SK-N-SH treated with all-trans-retinoic acid at 6 μM for 48 hours (cell line): ENCODE data around the gene C17orf114.

ENCODE experiments used
- ATAC-seq: fragments of 200-7000 bp; cut with Tn5 transposase; 3 replicates; pipeline ENCODE4 v1.9.1; 2020; ENCODE audit warnings: mild to moderate bottlenecking, moderate library complexity
- BACH2 ChIP-seq: fragments of 250-450 bp; sonication (Bioruptor Pico); IDR thresholded peaks from 2 replicates; pipeline ENCODE4 v1.9.0; 2021; ENCODE audit warnings: mild to moderate bottlenecking, borderline replicate concordance
- CREB5 ChIP-seq: fragments of 250-450 bp; sonication (Bioruptor Pico); IDR thresholded peaks from 2 replicates; pipeline ENCODE4 v1.5.1; 2020; ENCODE audit warnings: low read depth, mild to moderate bottlenecking, moderate library complexity
- CSDC2 ChIP-seq: fragments of 250-450 bp; sonication (Bioruptor Pico); IDR thresholded peaks from 2 replicates; pipeline ENCODE4 v1.5.0; 2020; ENCODE audit warnings: mild to moderate bottlenecking, moderate library complexity
- CSRNP3 ChIP-seq: fragments of 250-450 bp; sonication (Bioruptor Pico); IDR thresholded peaks from 2 replicates; pipeline ENCODE4 v1.5.1; 2021; ENCODE audit warnings: mild to moderate bottlenecking, moderate library complexity
- ESRRG ChIP-seq: fragments of 250-450 bp; sonication (Bioruptor Pico); IDR thresholded peaks from 2 replicates; pipeline ENCODE4 v1.6.1; 2021; ENCODE audit warnings: mild to moderate bottlenecking
- GLIS3 ChIP-seq: fragments of 250-450 bp; sonication (Bioruptor Pico); IDR thresholded peaks from 2 replicates; pipeline ENCODE4 v1.5.0; 2020; ENCODE audit warnings: mild to moderate bottlenecking, moderate library complexity
- ISL1 ChIP-seq: fragments of 250-450 bp; sonication (Bioruptor Pico); IDR thresholded peaks from 2 replicates; pipeline ENCODE4 v2.1.2; 2022; ENCODE audit warnings: mild to moderate bottlenecking, moderate library complexity
- OSR1 ChIP-seq: fragments of 250-450 bp; sonication (Bioruptor Pico); IDR thresholded peaks from 2 replicates; pipeline ENCODE4 v1.8.0; 2022; ENCODE audit warnings: moderate library complexity, mild to moderate bottlenecking, inconsistent platforms
- PATZ1 ChIP-seq: fragments of 250-450 bp; sonication (Bioruptor Pico); IDR thresholded peaks from 2 replicates; pipeline ENCODE4 v1.8.0; 2020; ENCODE audit warnings: mild to moderate bottlenecking, moderate library complexity, borderline replicate concordance
- PPARA ChIP-seq: fragments of 250-450 bp; sonication (Bioruptor Pico); IDR thresholded peaks from 2 replicates; pipeline ENCODE4 v1.5.0; 2020; ENCODE audit warnings: mild to moderate bottlenecking, borderline replicate concordance
- SNAI2 ChIP-seq: fragments of 250-450 bp; sonication (Bioruptor Pico); IDR thresholded peaks from 2 replicates; pipeline ENCODE4 v1.5.0; 2020; ENCODE audit warnings: mild to moderate bottlenecking, moderate library complexity
- TCF4 ChIP-seq: fragments of 250-450 bp; sonication (Bioruptor Pico); IDR thresholded peaks from 2 replicates; pipeline ENCODE4 v1.8.0; 2021; ENCODE audit warnings: mild to moderate bottlenecking, moderate library complexity, borderline replicate concordance
- TOX ChIP-seq: fragments of 250-450 bp; sonication (Bioruptor Pico); IDR thresholded peaks from 2 replicates; pipeline ENCODE4 v1.8.0; 2021; ENCODE audit warnings: mild to moderate bottlenecking, moderate library complexity, borderline replicate concordance
- ZC3H10 ChIP-seq: fragments of 250-450 bp; sonication (Bioruptor Pico); IDR thresholded peaks from 2 replicates; pipeline ENCODE4 v1.5.1; 2021; ENCODE audit warnings: mild to moderate bottlenecking, moderate library complexity
- ZFP3 ChIP-seq: fragments of 250-450 bp; sonication (Bioruptor Pico); IDR thresholded peaks from 2 replicates; pipeline ENCODE4 v1.5.0; 2020; ENCODE audit warnings: mild to moderate bottlenecking, moderate library complexity
- ZFP30 ChIP-seq: fragments of 450-650 bp; formaldehyde crosslinking; IDR thresholded peaks from 2 replicates; pipeline ENCODE4 v1.5.0; 2022; ENCODE audit warnings: mild to moderate bottlenecking, moderate library complexity
- ZNF565 ChIP-seq: fragments of 450-650 bp; formaldehyde crosslinking; conservative IDR thresholded peaks from 2 replicates; pipeline ENCODE4 v1.5.0; 2020; ENCODE audit warnings: low read depth, mild to moderate bottlenecking, moderate library complexity
- ZNF70 ChIP-seq: fragments of 450-650 bp; formaldehyde crosslinking; IDR thresholded peaks from 2 replicates; pipeline ENCODE4 v1.5.0; 2020; ENCODE audit warnings: mild to moderate bottlenecking, moderate library complexity
- ZNF8 ChIP-seq: fragments of 450-650 bp; formaldehyde crosslinking; IDR thresholded peaks from 2 replicates; pipeline ENCODE4 v1.5.0; 2020; ENCODE audit warnings: mild to moderate bottlenecking, moderate library complexity
- TF ChIP-seq, protein P1 (sequence below): fragments of 250-450 bp; sonication (Bioruptor Pico); IDR thresholded peaks from 2 replicates; pipeline ENCODE4 v1.8.0; 2021; ENCODE audit warnings: low read depth, mild to moderate bottlenecking, moderate library complexity, borderline replicate concordance
- TF ChIP-seq, protein P2 (sequence below): fragments of 250-450 bp; sonication (Bioruptor Pico); IDR thresholded peaks from 2 replicates; pipeline ENCODE4 v1.5.0; 2020; ENCODE audit warnings: mild to moderate bottlenecking, moderate library complexity

C17orf114 gene

DNA sequence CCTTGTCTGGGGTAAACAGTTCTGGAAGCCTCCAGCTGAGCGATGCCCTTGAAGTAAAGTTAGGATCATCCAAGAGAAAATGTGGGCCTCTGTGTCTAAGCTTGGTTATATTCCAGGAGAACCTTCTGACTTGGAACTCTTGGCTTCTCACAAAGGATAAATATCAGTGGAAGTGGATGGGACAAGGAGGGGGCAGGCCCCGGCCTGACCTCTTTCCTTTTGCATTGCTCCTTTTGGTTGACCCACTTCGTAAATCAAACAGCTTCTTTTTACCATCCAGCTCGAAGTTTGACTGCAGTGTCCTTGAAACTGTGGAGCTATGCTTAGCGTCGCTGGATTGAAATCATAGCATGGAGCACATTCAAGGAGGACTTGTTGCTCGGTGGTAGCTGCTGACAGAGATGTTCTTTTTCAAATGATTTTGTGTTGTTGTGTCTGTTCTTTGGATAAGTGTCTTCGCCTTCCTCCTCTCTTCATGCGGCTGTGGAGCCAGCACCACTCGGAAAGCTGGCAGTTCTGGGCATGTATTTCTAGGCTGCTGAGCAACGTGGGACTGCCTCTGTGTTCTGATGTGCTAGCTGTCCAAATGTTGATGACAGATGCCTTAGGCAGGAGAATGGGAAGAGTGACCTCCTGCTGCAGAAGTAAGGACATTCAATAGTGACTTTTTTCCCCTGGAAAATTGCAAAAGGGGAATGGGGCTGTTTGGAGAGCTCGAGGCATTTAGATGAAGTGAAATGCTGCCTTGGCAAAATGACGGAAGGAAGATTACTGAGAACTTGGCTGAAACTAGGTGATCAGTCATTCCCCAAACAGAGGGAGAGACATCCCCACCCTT, 35.6 kb upstream of the C17orf114 start:
- ATAC-seq, result no peak
- TF ChIP-seq CSRNP3 (CRISPR knock-in tag), result no peak
- TF ChIP-seq ZFP30, result no peak
- no peak for TF ChIP-seq ZC3H10 (CRISPR knock-in tag)
- TF ChIP-seq SNAI2 (CRISPR knock-in tag), result no peak
- TF ChIP-seq OSR1, result no peak
- no peak for TF ChIP-seq CREB5 (CRISPR knock-in tag)

DNA sequence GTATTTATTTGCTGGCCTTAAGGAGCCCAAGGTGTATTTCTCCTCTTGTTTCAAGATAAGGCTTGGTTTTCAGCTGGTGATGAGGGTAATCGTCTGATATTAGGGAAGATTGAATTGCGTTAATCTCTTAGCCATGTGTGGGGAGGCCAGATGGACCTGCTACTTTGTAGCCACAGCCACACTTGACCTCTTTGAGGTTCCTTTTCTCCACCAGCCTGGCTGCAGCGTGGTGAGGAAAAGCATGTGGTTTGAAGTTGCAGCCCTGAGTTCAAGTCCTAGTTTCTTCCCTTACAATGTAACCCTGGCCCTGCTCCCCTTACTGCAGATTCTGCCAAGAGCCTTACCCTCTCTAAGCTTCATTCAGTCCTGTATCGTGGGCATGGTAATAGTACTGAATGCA, 34.1 kb upstream of the C17orf114 start:
- TF ChIP-seq, protein P1, sequence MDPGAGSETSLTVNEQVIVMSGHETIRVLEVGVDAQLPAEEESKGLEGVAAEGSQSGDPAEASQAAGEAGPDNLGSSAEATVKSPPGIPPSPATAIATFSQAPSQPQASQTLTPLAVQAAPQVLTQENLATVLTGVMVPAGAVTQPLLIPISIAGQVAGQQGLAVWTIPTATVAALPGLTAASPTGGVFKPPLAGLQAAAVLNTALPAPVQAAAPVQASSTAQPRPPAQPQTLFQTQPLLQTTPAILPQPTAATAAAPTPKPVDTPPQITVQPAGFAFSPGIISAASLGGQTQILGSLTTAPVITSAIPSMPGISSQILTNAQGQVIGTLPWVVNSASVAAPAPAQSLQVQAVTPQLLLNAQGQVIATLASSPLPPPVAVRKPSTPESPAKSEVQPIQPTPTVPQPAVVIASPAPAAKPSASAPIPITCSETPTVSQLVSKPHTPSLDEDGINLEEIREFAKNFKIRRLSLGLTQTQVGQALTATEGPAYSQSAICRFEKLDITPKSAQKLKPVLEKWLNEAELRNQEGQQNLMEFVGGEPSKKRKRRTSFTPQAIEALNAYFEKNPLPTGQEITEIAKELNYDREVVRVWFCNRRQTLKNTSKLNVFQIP, result no peak
- TF ChIP-seq ZFP30 (no peak), ZNF70 (CRISPR knock-in tag) (no peak), ZNF8 (CRISPR knock-in tag) (no peak), TOX (CRISPR knock-in tag) (no peak), CREB5 (CRISPR knock-in tag) (no peak), ZFP3 (CRISPR knock-in tag) (no peak), SNAI2 (CRISPR knock-in tag) (no peak), CSDC2 (CRISPR knock-in tag) (no peak), TCF4 (CRISPR knock-in tag) (no peak), PPARA (CRISPR knock-in tag) (no peak), PATZ1 (no peak)
- TF ChIP-seq, protein P2, sequence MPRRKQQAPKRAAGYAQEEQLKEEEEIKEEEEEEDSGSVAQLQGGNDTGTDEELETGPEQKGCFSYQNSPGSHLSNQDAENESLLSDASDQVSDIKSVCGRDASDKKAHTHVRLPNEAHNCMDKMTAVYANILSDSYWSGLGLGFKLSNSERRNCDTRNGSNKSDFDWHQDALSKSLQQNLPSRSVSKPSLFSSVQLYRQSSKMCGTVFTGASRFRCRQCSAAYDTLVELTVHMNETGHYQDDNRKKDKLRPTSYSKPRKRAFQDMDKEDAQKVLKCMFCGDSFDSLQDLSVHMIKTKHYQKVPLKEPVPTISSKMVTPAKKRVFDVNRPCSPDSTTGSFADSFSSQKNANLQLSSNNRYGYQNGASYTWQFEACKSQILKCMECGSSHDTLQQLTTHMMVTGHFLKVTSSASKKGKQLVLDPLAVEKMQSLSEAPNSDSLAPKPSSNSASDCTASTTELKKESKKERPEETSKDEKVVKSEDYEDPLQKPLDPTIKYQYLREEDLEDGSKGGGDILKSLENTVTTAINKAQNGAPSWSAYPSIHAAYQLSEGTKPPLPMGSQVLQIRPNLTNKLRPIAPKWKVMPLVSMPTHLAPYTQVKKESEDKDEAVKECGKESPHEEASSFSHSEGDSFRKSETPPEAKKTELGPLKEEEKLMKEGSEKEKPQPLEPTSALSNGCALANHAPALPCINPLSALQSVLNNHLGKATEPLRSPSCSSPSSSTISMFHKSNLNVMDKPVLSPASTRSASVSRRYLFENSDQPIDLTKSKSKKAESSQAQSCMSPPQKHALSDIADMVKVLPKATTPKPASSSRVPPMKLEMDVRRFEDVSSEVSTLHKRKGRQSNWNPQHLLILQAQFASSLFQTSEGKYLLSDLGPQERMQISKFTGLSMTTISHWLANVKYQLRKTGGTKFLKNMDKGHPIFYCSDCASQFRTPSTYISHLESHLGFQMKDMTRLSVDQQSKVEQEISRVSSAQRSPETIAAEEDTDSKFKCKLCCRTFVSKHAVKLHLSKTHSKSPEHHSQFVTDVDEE, result no peak
- ATAC-seq, result no peak

DNA sequence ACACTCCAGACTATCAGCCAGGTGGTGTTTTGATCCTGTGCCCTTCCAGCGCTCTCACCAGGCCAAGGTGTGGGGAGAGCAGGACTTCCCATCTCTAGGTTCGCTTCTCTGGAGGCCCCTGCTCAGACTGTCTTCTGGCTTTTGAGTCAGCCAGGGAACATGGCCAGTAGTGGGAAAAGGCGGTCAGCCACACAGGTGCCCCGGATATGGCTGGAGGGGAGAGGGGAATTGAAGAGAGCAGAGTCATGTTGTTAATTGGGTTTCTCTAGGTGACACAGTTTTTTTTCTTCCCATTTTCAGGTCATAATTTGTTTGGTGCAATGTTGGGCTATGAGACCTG, 32.5 kb upstream of the C17orf114 start:
- ATAC-seq, result no peak
- TF ChIP-seq CSRNP3 (CRISPR knock-in tag) (no peak), PATZ1 (no peak), TOX (CRISPR knock-in tag) (no peak), ZNF565 (CRISPR knock-in tag) (no peak), ZFP3 (CRISPR knock-in tag) (no peak), OSR1 (no peak), ESRRG (CRISPR knock-in tag) (no peak), ISL1 (no peak), ZNF8 (CRISPR knock-in tag) (no peak), TCF4 (CRISPR knock-in tag) (no peak), BACH2 (CRISPR knock-in tag) (no peak), GLIS3 (CRISPR knock-in tag) (no peak)
- TF ChIP-seq, protein P1, result no peak
